Measurements from ENCODE around the gene C4A. TPM values are rescaled to one million over a fixed set of nuclear protein-coding genes. Genes with fewer than 3 reads are reported as not detected.

C4A gene
- total and polyA plus RNA-seq, 10 of the 15 experiments (the other 5 are each of a cell fraction or from before 2014, with no cell fraction given) = 0.13 to 5.4 (median 0.88) TPM; not detected in 1

GRCh38 chr6:31978831-31979230 lies 3.0 kb upstream of the C4A start:
- no TSS peak for BruUV-seq (replicated peaks)
- no peak overlapping the region for H3K9ac ChIP-seq (ENCODE audit: control insufficient read depth, insufficient read depth, low read length)
- ATAC-seq (no peak), DNase-seq (ENCODE audit: low read depth, low spot score) (no peak), FAIRE-seq (no peak)
- H3K4me1 ChIP-seq (ENCODE audit: control insufficient read depth, insufficient read depth, low read length) = no peaks in the 10 kb centered on the region
- H3K27me3 ChIP-seq (replicated peaks in 1 of 2; ENCODE audit: control insufficient read depth in 2 of 2, insufficient read depth in 2 of 2, low read length in 1 of 2) = no peaks in the 10 kb centered on the region
- no peak overlapping the region for H3K4me2 ChIP-seq (ENCODE audit: control insufficient read depth, insufficient read depth)
- no peaks in the 10 kb centered on the region for H4K20me1 ChIP-seq (ENCODE audit: control insufficient read depth, insufficient read depth)
- H3K9me3 ChIP-seq (replicated peaks; ENCODE audit: control insufficient read depth, insufficient read depth, low read length) = no peaks in the 10 kb centered on the region
- in situ Hi-C loops (cut with MboI) (loop anchor here (10.0 kb wide), 1 partner anchor 56 kb away; the partner anchor contains the start of gene CYP21A2), intact Hi-C loops (cut with micrococcal nuclease; ENCODE audit: unreplicated experiment) (no loop called here)
- H3K4me3 ChIP-seq = no peak overlapping the region
- no peak overlapping the region for H2AFZ ChIP-seq (ENCODE audit: control insufficient read depth, low read depth, low read length)
- POLR2A ChIA-PET = interaction anchor here (0.6 kb wide), 1 partner anchor 413 kb away, joined by 3 read pairs; no protein-coding TSS in a partner anchor
- no peak overlapping the region for H3K27ac ChIP-seq (ENCODE audit: control insufficient read depth, insufficient read depth)
- H3K36me3 ChIP-seq (ENCODE audit: control insufficient read depth in 2 of 2, insufficient read depth in 2 of 2, low read length in 1 of 2) = no peaks in the 10 kb centered on the region; a peak in 1 of 4 replicates
- whole genome bisulfite sequencing (ENCODE audit: insufficient coverage, insufficient replicate concordance, low lambda C conversion rate, missing lambda C conversion rate) = 82% methylated on average over 5 of the region's 5 CpGs
- no peaks in the 10 kb centered on the region for H3K79me2 ChIP-seq (ENCODE audit: control insufficient read depth, insufficient read depth, low read length)
- SMC1A ChIA-PET (ENCODE audit: uncharacterized antibody, unreplicated experiment) = no interaction called here
- RAD21 ChIA-PET (ENCODE audit: unreplicated experiment) = no interaction called here
- CTCF ChIA-PET = no interaction called here
- TF ChIP-seq DPF2 (IDR thresholded peaks at IDR 0.05) = no peak
- TF ChIP-seq NR2F1 (conservative IDR thresholded peaks at IDR 0.05) = no peak
- TF ChIP-seq PKNOX1 (IDR thresholded peaks at IDR 0.05) = no peak
- TF ChIP-seq BCL3 (IDR thresholded peaks at IDR 0.05; ENCODE audit: borderline replicate concordance, insufficient read depth, low read depth, low read length, poor library complexity, severe bottlenecking) = no peak
- no peak for TF ChIP-seq POU2F2 (IDR thresholded peaks at IDR 0.05; ENCODE audit: borderline replicate concordance, low read depth, low read length)
- TF ChIP-seq EED (IDR thresholded peaks at IDR 0.05; ENCODE audit: low read depth) = no peak
- no peak for TF ChIP-seq MEF2B (IDR thresholded peaks at IDR 0.05; ENCODE audit: partially characterized antibody, poor library complexity, severe bottlenecking)
- no peak for TF ChIP-seq PAX5 (IDR thresholded peaks at IDR 0.05; ENCODE audit: borderline replicate concordance, low read depth, low read length)
- TF ChIP-seq NFYA (IDR thresholded peaks at IDR 0.05; ENCODE audit: borderline replicate concordance, low read depth, low read length) = no peak
- no peak for TF ChIP-seq CHD2 (IDR thresholded peaks at IDR 0.05; ENCODE audit: borderline replicate concordance, low read depth, low read length)
- no peak for TF ChIP-seq PRDM15 (CRISPR knock-in tag; IDR thresholded peaks at IDR 0.05)
- no peak for TF ChIP-seq HDAC2 (IDR thresholded peaks at IDR 0.05)
- no peak for TF ChIP-seq YBX1 (IDR thresholded peaks at IDR 0.05)
- no peak for TF ChIP-seq ZSCAN29 (IDR thresholded peaks at IDR 0.05)
- no peak for TF ChIP-seq KAT2A (conservative IDR thresholded peaks at IDR 0.05; ENCODE audit: control insufficient read depth, low read depth, low read length)
- no peak for TF ChIP-seq ZBTB4 (CRISPR knock-in tag; IDR thresholded peaks at IDR 0.05)

Data from GM12878 (cell line).